ENCODE data around the gene PDE4D.

DNA sequence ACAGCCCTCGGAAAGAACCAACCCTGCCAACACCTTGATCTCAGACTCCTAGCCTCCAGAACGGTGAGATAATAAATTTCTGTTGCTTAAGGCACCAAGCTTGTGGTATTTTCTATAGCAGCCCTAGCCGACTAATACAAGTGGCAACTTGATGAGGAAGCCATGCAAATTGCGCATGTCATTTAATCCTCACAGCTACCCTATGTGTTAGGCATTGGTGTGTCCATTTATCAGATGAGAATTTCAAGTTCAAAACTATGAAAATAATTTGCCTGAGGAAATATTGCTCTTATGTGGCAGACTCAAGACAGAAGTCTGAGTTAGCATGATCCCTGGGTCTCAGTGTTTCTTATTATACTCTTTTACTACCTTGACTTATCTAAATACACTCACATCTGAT, 264.0 kb downstream of the PDE4D start:
- TF ChIP-seq, protein P1, sequence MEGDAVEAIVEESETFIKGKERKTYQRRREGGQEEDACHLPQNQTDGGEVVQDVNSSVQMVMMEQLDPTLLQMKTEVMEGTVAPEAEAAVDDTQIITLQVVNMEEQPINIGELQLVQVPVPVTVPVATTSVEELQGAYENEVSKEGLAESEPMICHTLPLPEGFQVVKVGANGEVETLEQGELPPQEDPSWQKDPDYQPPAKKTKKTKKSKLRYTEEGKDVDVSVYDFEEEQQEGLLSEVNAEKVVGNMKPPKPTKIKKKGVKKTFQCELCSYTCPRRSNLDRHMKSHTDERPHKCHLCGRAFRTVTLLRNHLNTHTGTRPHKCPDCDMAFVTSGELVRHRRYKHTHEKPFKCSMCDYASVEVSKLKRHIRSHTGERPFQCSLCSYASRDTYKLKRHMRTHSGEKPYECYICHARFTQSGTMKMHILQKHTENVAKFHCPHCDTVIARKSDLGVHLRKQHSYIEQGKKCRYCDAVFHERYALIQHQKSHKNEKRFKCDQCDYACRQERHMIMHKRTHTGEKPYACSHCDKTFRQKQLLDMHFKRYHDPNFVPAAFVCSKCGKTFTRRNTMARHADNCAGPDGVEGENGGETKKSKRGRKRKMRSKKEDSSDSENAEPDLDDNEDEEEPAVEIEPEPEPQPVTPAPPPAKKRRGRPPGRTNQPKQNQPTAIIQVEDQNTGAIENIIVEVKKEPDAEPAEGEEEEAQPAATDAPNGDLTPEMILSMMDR (IDR thresholded peaks at IDR 0.05) = no peak
- TF ChIP-seq ZFX (IDR thresholded peaks at IDR 0.05; ENCODE audit: borderline replicate concordance) = no peak

Data from 22Rv1 (cell line).